NT2/D1 (cell line): ENCODE measurements around the gene C15orf39.
"Not testable (repeated sequence)": the region's sequence is repeated elsewhere in the genome, so short reads cannot be mapped to it uniquely, and the experiment has no call there.

Experiments used
- DNase-seq: peaks from one replicate; pipeline ENCODE4 v3.0.0-alpha.2; 2011; ENCODE audit warnings: low read depth, low spot score
- H3K27me3 ChIP-seq: 2 replicates; pipeline ENCODE4 v1.6.0; 2011; ENCODE audit warnings: mild to moderate bottlenecking; ENCODE audit not compliant: insufficient read length, insufficient read depth
- H3K36me3 ChIP-seq: 2 replicates; pipeline ENCODE4 v1.6.1; 2011; ENCODE audit warnings: mild to moderate bottlenecking, low read length, mixed read lengths; ENCODE audit not compliant: insufficient read depth, insufficient read length
- H3K4me1 ChIP-seq: 2 replicates; pipeline ENCODE4 v1.5.1; 2011; ENCODE audit not compliant: insufficient read depth, insufficient read length
- H3K4me3 ChIP-seq: 2 replicates; pipeline ENCODE4 v1.5.1; 2011; ENCODE audit warnings: low read depth; ENCODE audit not compliant: insufficient read length
- H3K9ac ChIP-seq: 2 replicates; pipeline ENCODE4 v1.6.0; 2011; ENCODE audit warnings: low read depth; ENCODE audit not compliant: insufficient read length
- H3K9me3 ChIP-seq: 2 replicates; pipeline ENCODE4 v1.5.1; 2011; ENCODE audit warnings: mild to moderate bottlenecking, low read length; ENCODE audit not compliant: insufficient read depth
- SUZ12 ChIP-seq: IDR thresholded peaks from 2 replicates; pipeline ENCODE4 v1.6.1; 2011; ENCODE audit not compliant: insufficient read length, insufficient read depth; ENCODE audit errors: extremely low read depth
- YY1 ChIP-seq: IDR thresholded peaks from 2 replicates; pipeline ENCODE4 v1.6.1; 2011; ENCODE audit not compliant: insufficient read length, insufficient read depth
- ZNF274 ChIP-seq: IDR thresholded peaks from 2 replicates; pipeline ENCODE4 v1.6.1; 2011; ENCODE audit warnings: mild to moderate bottlenecking, low read depth, low read length

Gene C15orf39

DNA sequence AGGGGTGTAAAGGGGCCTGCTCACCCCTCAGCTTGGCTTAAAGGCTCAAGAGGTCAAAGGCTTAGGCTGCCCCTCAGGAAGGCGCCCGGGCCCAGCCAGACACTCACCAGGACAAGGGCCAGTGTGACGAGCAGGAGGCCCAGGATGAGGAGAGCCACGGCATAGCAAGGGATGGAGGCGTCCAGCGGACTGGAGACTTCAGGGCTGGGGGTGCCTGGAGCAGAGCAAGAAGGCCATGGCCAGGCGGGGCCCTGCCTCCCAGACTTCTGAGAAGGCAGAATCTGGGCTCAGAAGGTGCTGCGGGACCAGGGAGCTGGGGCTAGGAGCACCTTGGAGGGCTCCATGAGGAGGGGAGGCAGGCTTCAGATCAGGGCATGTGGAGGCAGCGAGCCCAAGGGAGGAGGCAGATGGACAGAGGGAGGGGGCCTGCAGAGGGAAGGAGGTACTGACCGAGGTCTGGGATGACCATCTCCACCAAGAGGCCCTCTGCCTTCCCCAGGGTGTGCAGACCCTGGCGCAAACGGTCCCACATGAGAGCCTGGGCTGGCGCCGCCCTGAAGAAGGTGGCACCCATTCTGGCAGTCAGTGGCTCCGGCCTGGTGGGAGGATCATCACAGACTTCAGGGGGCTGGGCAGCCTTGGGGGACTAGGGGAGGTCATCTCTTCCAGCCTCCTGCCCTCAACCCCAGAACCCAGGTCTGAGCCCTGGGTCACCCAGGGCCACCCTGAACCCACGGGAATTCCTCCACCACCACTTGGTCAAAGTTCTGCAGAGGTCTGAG lies 24.5 kb downstream of the C15orf39 start:
- no peaks in the 10 kb centered on the region for H3K36me3 ChIP-seq
- DNase-seq: no peak
- H3K9ac ChIP-seq: no peak overlapping the region
- no peak for TF ChIP-seq ZNF274
- TF ChIP-seq SUZ12: no peak
- TF ChIP-seq YY1: no peak
- no peaks in the 10 kb centered on the region for H3K9me3 ChIP-seq
- peaks cover 18% of the 10 kb centered on the region for H3K4me1 ChIP-seq
- H3K4me3 ChIP-seq: no peak overlapping the region
- H3K27me3 ChIP-seq: peaks cover 46% of the 10 kb centered on the region

DNA sequence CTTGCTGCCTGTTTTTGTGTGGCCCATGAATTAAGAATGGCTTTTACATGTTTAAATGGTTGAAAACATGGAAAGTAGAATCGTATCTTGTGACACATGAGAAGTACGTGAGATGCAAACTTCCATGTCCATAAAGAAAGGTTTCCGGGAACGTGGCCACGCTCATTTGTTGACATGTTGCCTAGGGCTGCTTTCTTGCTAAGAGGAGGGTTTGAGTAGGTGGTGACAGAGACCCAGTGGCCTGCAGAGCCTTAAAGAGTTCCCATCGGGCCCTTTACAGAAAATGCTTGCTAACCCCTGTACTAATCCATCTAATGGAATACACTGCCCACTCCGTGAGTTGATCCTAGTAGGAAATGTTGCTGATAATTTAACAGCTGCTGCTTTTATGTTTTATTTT lies 25.4 kb downstream of the C15orf39 start:
- DNase-seq, H3K9me3 ChIP-seq, H3K36me3 ChIP-seq, H3K4me3 ChIP-seq, H3K9ac ChIP-seq: not testable (repeated sequence)
- Histone ChIP-seq H3K4me1 (peaks cover 18% of the 10 kb centered on the region), H3K27me3 (peaks cover 44% of the 10 kb centered on the region)

DNA sequence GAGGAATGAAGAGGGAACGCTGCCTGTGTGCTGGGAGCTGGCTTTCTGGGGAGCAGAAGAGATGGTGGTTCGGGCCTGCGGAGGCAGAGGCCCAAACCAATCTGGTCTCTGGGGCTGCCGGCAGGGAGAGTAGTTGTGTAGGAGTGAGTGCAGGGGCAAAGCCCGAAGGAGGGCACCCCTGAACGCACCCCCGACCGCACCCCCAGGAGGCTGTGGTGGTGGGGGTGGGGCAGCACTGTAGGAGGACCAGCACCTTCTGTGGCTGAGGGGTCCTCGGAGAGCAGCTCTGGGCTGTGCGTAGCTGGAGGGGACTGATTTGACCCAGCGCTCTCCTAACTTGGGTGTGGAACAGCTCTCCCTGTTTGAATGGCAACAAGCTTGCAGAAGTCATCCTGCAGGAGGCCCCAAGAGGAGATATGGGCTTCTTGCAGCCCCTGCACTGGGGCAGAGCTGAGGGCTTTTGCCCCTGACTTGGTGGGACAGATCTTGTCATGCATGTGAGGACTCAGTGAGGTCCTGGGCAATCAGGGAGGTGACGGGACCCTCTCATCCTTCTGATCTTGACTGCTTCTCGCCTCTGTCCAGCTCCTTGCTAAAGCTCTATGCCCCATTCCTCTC lies 26.1 kb downstream of the C15orf39 start:
- DNase-seq: no peak
- Histone ChIP-seq H3K4me1 (peaks cover 18% of the 10 kb centered on the region), H3K36me3 (no peaks in the 10 kb centered on the region), H3K9ac (no peak overlapping the region), H3K9me3 (no peaks in the 10 kb centered on the region), H3K4me3 (no peak overlapping the region), H3K27me3 (peaks cover 43% of the 10 kb centered on the region)
- TF ChIP-seq ZNF274 (no peak), YY1 (no peak), SUZ12 (no peak)

DNA sequence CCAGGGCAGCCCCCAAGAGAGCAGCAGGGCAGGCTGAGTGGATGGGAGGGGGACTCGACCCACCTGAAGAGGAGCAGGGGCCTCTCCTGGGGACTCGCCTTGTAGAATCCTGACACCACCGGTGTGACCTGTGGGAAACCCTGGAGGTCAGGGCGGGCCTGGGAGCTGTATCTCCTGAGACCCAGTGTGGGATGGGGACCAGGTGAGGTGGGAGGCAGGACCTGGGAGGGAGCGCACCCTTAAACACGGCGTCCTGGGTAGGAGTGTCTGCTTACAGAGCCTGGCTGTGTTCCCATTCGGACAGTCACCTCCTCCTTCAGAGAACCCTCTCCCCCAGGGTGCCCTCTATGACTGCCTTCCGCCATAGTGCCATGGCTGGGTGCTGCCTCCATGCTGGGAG lies 27.1 kb downstream of the C15orf39 start:
- peaks cover 18% of the 10 kb centered on the region for H3K4me1 ChIP-seq
- no peaks in the 10 kb centered on the region for H3K9me3 ChIP-seq
- no peak for TF ChIP-seq SUZ12
- no peak for TF ChIP-seq ZNF274
- no peak for TF ChIP-seq YY1
- no peak overlapping the region for H3K9ac ChIP-seq
- H3K36me3 ChIP-seq: no peaks in the 10 kb centered on the region
- H3K4me3 ChIP-seq: no peak overlapping the region
- no peak for DNase-seq
- peaks cover 52% of the 10 kb centered on the region for H3K27me3 ChIP-seq

DNA sequence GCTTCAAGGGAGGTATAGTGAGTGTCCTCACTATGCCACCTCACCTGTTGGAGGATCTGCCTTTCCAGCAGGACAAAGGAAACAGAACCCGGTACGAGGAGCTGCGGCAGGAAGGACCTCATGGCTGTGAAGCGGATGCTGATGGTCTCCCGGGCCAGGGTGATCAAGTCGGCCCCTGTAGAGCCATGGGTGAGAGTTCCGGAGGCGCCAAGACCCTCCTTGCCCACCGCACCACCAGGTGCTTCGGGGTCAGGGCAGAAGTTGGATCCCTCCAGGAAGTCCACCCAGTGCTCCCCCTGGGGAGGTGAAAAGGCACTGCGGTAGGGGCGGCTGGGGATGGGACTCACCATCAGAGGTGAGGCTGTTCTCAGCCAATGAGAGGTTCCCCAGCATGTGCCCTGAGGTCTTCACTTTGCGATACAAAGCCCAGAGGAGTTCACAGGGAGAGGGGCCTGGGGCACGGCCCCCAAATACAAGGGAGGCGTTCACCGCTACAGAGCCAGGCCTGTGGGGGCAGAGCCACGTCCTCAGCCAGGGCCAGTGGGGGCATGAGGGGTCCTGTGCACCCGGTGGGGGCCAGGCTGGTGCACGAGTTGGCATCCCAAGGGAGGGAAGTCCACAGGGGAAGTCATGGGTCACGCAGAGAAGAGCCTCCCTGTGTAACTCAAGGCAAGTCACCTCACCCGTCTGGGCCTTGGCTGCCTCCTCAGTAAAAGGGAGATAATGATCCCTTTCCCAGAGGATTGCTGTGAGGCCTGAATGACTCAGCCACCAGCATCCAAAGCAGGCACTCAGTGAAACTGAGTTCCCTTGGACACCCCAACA lies 27.7 kb downstream of the C15orf39 start:
- peaks cover 46% of the 10 kb centered on the region for H3K27me3 ChIP-seq
- no peaks in the 10 kb centered on the region for H3K9me3 ChIP-seq
- no peaks in the 10 kb centered on the region for H3K36me3 ChIP-seq
- H3K9ac ChIP-seq: no peak overlapping the region
- H3K4me3 ChIP-seq: no peak overlapping the region
- TF ChIP-seq ZNF274: no peak
- TF ChIP-seq SUZ12: no peak
- TF ChIP-seq YY1: no peak
- DNase-seq: no peak
- peaks cover 18% of the 10 kb centered on the region for H3K4me1 ChIP-seq

DNA sequence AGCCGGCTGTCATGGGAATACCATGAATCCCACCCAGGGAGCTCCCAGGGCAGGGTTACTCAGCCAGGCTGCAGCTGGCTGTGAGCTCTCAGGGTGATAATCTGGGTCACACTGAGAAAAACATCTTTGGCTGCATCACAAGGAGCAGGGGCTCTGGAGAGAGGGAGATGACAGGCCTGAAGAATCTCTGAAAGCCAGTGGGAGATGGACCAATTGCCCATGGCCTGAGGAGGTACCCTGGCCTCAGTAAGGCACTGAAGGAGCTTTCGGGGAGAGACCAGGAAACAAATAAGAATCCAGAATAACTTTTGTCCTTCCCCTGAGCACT lies 28.3 kb downstream of the C15orf39 start:
- no peak for DNase-seq
- no peaks in the 10 kb centered on the region for H3K9me3 ChIP-seq
- no peak overlapping the region for H3K9ac ChIP-seq
- no peaks in the 10 kb centered on the region for H3K36me3 ChIP-seq
- H3K27me3 ChIP-seq: peaks cover 41% of the 10 kb centered on the region
- no peak overlapping the region for H3K4me3 ChIP-seq
- TF ChIP-seq SUZ12 (no peak), YY1 (no peak), ZNF274 (no peak)
- peaks cover 18% of the 10 kb centered on the region for H3K4me1 ChIP-seq
